H1 (cell line): Measurements from ENCODE around the gene CACNA1D. TPM values are rescaled to one million over a fixed set of nuclear protein-coding genes. Genes with fewer than 3 reads are reported as not detected.

Source experiments
- CTCF ChIA-PET: fragments of 300-600 bp; sonication (Branson Sonifier 250); formaldehyde crosslinking; loops from one replicate; lab custom pipeline; 2021; ENCODE audit not compliant: partially characterized antibody; lab: Charles Lee
- POLR2A ChIA-PET: fragments of 300-600 bp; sonication (Branson Sonifier 250); formaldehyde crosslinking; loops from one replicate; lab custom pipeline; 2021; ENCODE audit warnings: inconsistent platforms; ENCODE audit not compliant: partially characterized antibody; lab: Charles Lee
- DNase-seq, 2 experiments: peaks; one replicate each; pipeline versions ENCODE4 v3.0.0 to v3.0.0-alpha.2; 2010 to 2022; ENCODE audit warnings: low spot score in 2 of 2, low read depth in 1 of 2, mixed read lengths in 1 of 2
- FAIRE-seq: peaks from 2 replicates; lab custom pipeline; 2011; peaks lifted over from hg19 to GRCh38; lab: Jason Lieb, UNC
- H2AFZ ChIP-seq: 2 replicates; pipeline ENCODE4 v1.8.1; 2012; ENCODE audit warnings: low read length, inconsistent platforms
- H2AK5ac ChIP-seq: 2 replicates; pipeline ENCODE4 v1.6.1; 2013; ENCODE audit warnings: low read depth, low read length
- H2BK120ac ChIP-seq: replicated peaks from 2 replicates; pipeline ENCODE3; 2013; ENCODE audit warnings: low read depth, low read length, inconsistent platforms
- H2BK12ac ChIP-seq: 2 replicates; pipeline ENCODE4 v1.6.1; 2013; ENCODE audit warnings: low read depth, low read length
- H2BK15ac ChIP-seq: 2 replicates; pipeline ENCODE4 v1.6.1; 2013; ENCODE audit warnings: low read length
- H2BK20ac ChIP-seq: 2 replicates; pipeline ENCODE4 v1.6.1; 2013; ENCODE audit warnings: low read length
- H2BK5ac ChIP-seq: 2 replicates; pipeline ENCODE4 v1.6.1; 2013; ENCODE audit warnings: low read depth, low read length
- H3K14ac ChIP-seq: 2 replicates; pipeline ENCODE4 v1.6.1; 2013; ENCODE audit warnings: inconsistent platforms; ENCODE audit not compliant: insufficient read length
- H3K18ac ChIP-seq: 2 replicates; pipeline ENCODE4 v1.6.1; 2013; ENCODE audit warnings: low read length; ENCODE audit errors: extremely low read depth
- H3K23ac ChIP-seq: 2 replicates; pipeline ENCODE4 v1.6.1; 2013; ENCODE audit warnings: inconsistent platforms; ENCODE audit not compliant: insufficient read length
- H3K23me2 ChIP-seq: 2 replicates; pipeline ENCODE4 v1.6.1; 2013; ENCODE audit warnings: low read depth, low read length
- H3K27ac ChIP-seq: 2 replicates; pipeline ENCODE4 v1.6.1; 2011; ENCODE audit warnings: low read depth, low read length, inconsistent platforms
- H3K27me3 ChIP-seq, 4 experiments: replicated peaks in 1 of 4; 1 replicate in 1 of 4; 2 replicates in 3 of 4; pipeline versions ENCODE4 v1.6.1 to v1.8.1; 2011 to 2013; ENCODE audit warnings: low read length in 3 of 4, mild to moderate bottlenecking in 3 of 4, inconsistent platforms in 2 of 4, mixed read lengths in 2 of 4, moderate library complexity in 1 of 4; ENCODE audit not compliant: control insufficient read depth in 3 of 4, insufficient read depth in 3 of 4; ENCODE audit errors: extremely low read depth in 1 of 4
- H3K36me3 ChIP-seq, 4 experiments: 2 replicates each; pipeline versions ENCODE4 v1.6.1 to v1.8.1; 2011 to 2013; ENCODE audit warnings: mild to moderate bottlenecking in 4 of 4, low read length in 3 of 4, moderate library complexity in 2 of 4, control low read depth in 1 of 4, inconsistent platforms in 1 of 4; ENCODE audit not compliant: insufficient read depth in 4 of 4, control insufficient read depth in 2 of 4
- H3K4ac ChIP-seq: replicated peaks from 2 replicates; pipeline ENCODE3; 2013; ENCODE audit warnings: low read length, low read depth, mixed read lengths, inconsistent platforms; ENCODE audit not compliant: insufficient read length
- H3K4me1 ChIP-seq, 4 experiments: replicated peaks in 1 of 4; 1 replicate in 1 of 4; 2 replicates in 3 of 4; pipeline versions ENCODE4 v1.6.1 to v1.8.1; 2011 to 2013; ENCODE audit warnings: low read length in 3 of 4, inconsistent platforms in 2 of 4, mixed read lengths in 1 of 4; ENCODE audit not compliant: insufficient read depth in 4 of 4, control insufficient read depth in 3 of 4
- H3K4me2 ChIP-seq, 2 experiments: 2 replicates each; pipeline versions ENCODE4 v1.6.1 to v1.8.1; 2011 to 2013; ENCODE audit warnings: low read depth in 2 of 2, low read length in 2 of 2, control low read depth in 1 of 2, inconsistent platforms in 1 of 2, mild to moderate bottlenecking in 1 of 2; ENCODE audit not compliant: insufficient read depth in 1 of 2
- H3K4me3 ChIP-seq, 4 experiments: fragments of 200-600, 300-600 bp in 1 of 4; sonication (generic), shearing (Covaris generic), sonication (Bioruptor Twin) in 1 of 4; 2 replicates each; pipeline versions ENCODE4 v1.5.1 to v1.8.1; 2011 to 2016; ENCODE audit warnings: low read length in 4 of 4, low read depth in 3 of 4, control low read depth in 2 of 4, inconsistent platforms in 2 of 4, mild to moderate bottlenecking in 2 of 4, mixed read lengths in 1 of 4, moderate library complexity in 1 of 4; ENCODE audit not compliant: insufficient read depth in 2 of 4; ENCODE audit errors: extremely low read depth in 1 of 4
- H3K56ac ChIP-seq: replicated peaks from 2 replicates; pipeline ENCODE3; 2013; ENCODE audit warnings: low read depth, mild to moderate bottlenecking, mixed read lengths, low read length, inconsistent platforms; ENCODE audit not compliant: insufficient read length
- H3K79me1 ChIP-seq: 2 replicates; pipeline ENCODE4 v1.6.1; 2013; ENCODE audit warnings: low read depth, low read length, control low read depth
- H3K79me2 ChIP-seq, 2 experiments: 2 replicates each; pipeline versions ENCODE4 v1.6.1 to v1.8.1; 2012 to 2013; ENCODE audit warnings: low read length in 2 of 2, mild to moderate bottlenecking in 2 of 2, inconsistent platforms in 1 of 2; ENCODE audit not compliant: insufficient read depth in 2 of 2, control insufficient read depth in 1 of 2
- H3K9ac ChIP-seq, 4 experiments: replicated peaks in 1 of 4; 1 replicate in 1 of 4; 2 replicates in 3 of 4; pipeline versions ENCODE4 v1.6.1 to v1.8.1; 2011 to 2013; ENCODE audit warnings: low read depth in 3 of 4, low read length in 3 of 4, control low read depth in 2 of 4, mild to moderate bottlenecking in 2 of 4, moderate library complexity in 2 of 4, inconsistent platforms in 1 of 4; ENCODE audit errors: extremely low read depth in 1 of 4
- H3K9me3 ChIP-seq, 2 experiments: 2 replicates each; pipeline versions ENCODE4 v1.6.1 to v1.8.1; 2012 to 2013; ENCODE audit warnings: mild to moderate bottlenecking in 2 of 2, moderate library complexity in 2 of 2, control low read depth in 1 of 2, inconsistent platforms in 1 of 2, low read depth in 1 of 2, low read length in 1 of 2, mixed read lengths in 1 of 2; ENCODE audit not compliant: insufficient read depth in 2 of 2
- H4K20me1 ChIP-seq, 2 experiments: replicated peaks in 1 of 2; 2 replicates each; pipeline versions ENCODE3 to v1.8.1; 2011 to 2013; ENCODE audit warnings: inconsistent platforms in 2 of 2, low read length in 2 of 2, mild to moderate bottlenecking in 1 of 2; ENCODE audit not compliant: insufficient read depth in 2 of 2, control insufficient read depth in 1 of 2
- H4K5ac ChIP-seq: 2 replicates; pipeline ENCODE4 v1.6.1; 2013; ENCODE audit warnings: low read length, low read depth, mixed read lengths, inconsistent platforms; ENCODE audit not compliant: insufficient read length
- H4K8ac ChIP-seq: 2 replicates; pipeline ENCODE4 v1.8.0; 2013; ENCODE audit warnings: mild to moderate bottlenecking, moderate library complexity, low read length, inconsistent platforms; ENCODE audit not compliant: insufficient read depth; ENCODE audit errors: extremely low read depth
- H4K91ac ChIP-seq: replicated peaks from 2 replicates; pipeline ENCODE3; 2013; ENCODE audit warnings: low read length, mixed read lengths, inconsistent platforms; ENCODE audit not compliant: insufficient read length
- CBX5 ChIP-seq: fragments of 300-800, 300-1000 bp; sonication (generic); IDR thresholded peaks from 2 replicates; pipeline ENCODE4 v1.7.1; 2016; ENCODE audit warnings: antibody characterized with exemption, low read length, low read depth
- FOSL1 ChIP-seq: IDR thresholded peaks from 2 replicates; pipeline ENCODE4 v1.6.1; 2011; ENCODE audit warnings: mild to moderate bottlenecking, low read depth, low read length, moderate library complexity; ENCODE audit not compliant: insufficient read depth
- GABPA ChIP-seq: IDR thresholded peaks from 2 replicates; pipeline ENCODE4 v1.6.1; 2011; ENCODE audit warnings: mild to moderate bottlenecking, low read length, moderate library complexity, borderline replicate concordance; ENCODE audit not compliant: insufficient read depth
- HDAC2 ChIP-seq, 2 experiments: fragments of 300-600 bp in 1 of 2; sonication (generic) in 1 of 2; IDR thresholded peaks; 2 replicates each; pipeline ENCODE4 v1.6.1; 2011 to 2012; ENCODE audit warnings: low read depth in 2 of 2, low read length in 2 of 2, mild to moderate bottlenecking in 2 of 2, moderate library complexity in 2 of 2, borderline replicate concordance in 1 of 2, inconsistent platforms in 1 of 2
- JUN ChIP-seq: IDR thresholded peaks from 2 replicates; pipeline ENCODE4 v1.6.1; 2011; ENCODE audit warnings: low read depth, mild to moderate bottlenecking, improper control_type of control experiment, low read length
- PHF8 ChIP-seq: fragments of 200-600 bp; sonication (generic); conservative IDR thresholded peaks from 2 replicates; pipeline ENCODE4 v1.7.1; 2012; ENCODE audit warnings: low read depth, mild to moderate bottlenecking, inconsistent platforms, low read length, moderate library complexity
- POLR2A ChIP-seq, 2 experiments: IDR thresholded peaks; 1 replicate in 1 of 2; 2 replicates in 1 of 2; pipeline ENCODE4 v1.6.1; 2011; ENCODE audit warnings: low read depth in 2 of 2, low read length in 2 of 2, mild to moderate bottlenecking in 2 of 2; ENCODE audit errors: control extremely low read depth in 1 of 2
- POLR2AphosphoS5 ChIP-seq: IDR thresholded peaks from 2 replicates; pipeline ENCODE4 v1.6.1; 2011; ENCODE audit warnings: low read depth, low read length
- RXRA ChIP-seq: IDR thresholded peaks from 2 replicates; pipeline ENCODE4 v1.6.1; 2011; ENCODE audit warnings: low read depth, mild to moderate bottlenecking, low read length, moderate library complexity; ENCODE audit not compliant: insufficient read depth
- SP4 ChIP-seq: IDR thresholded peaks from 2 replicates; pipeline ENCODE4 v1.6.1; 2012; ENCODE audit warnings: low read length, inconsistent platforms
- SRF ChIP-seq: IDR thresholded peaks from 2 replicates; pipeline ENCODE4 v1.6.1; 2011; ENCODE audit warnings: mild to moderate bottlenecking, low read depth, low read length, moderate library complexity
- TCF12 ChIP-seq: IDR thresholded peaks from 2 replicates; pipeline ENCODE4 v1.6.1; 2011; ENCODE audit warnings: low read depth, mild to moderate bottlenecking, low read length
- YY1 ChIP-seq: IDR thresholded peaks from 2 replicates; pipeline ENCODE4 v1.6.1; 2011; ENCODE audit warnings: low read depth, mild to moderate bottlenecking, low read length
- WGBS, 2 experiments: shearing (Covaris generic) in 1 of 2; methylation state at CpG; one replicate each; pipeline versions ENCODE4 v1.1.6 to v1.1.7; 2013 to 2015; ENCODE audit warnings: low lambda C conversion rate in 2 of 2, mixed read lengths in 2 of 2, inconsistent platforms in 1 of 2, low coverage in 1 of 2, missing lambda C conversion rate in 1 of 2; ENCODE audit not compliant: insufficient replicate concordance in 2 of 2, insufficient coverage in 1 of 2, insufficient read length in 1 of 2; ENCODE audit errors: extremely low coverage in 1 of 2, missing lambda C conversion rate in 1 of 2; 5-methylcytosine and 5-hydroxymethylcytosine counted together
- polyA plus RNA-seq, 7 experiments: library from polyadenylated mRNA; depleted of rRNA in 3 of 7; stranded (reverse) in 5 of 7; unstranded in 2 of 7; fragments of >200 nt in 5 of 7; fragments of 200-250 nt in 2 of 7; gene quantifications; 1 replicate in 5 of 7; 2 replicates in 1 of 7; 4 replicates in 1 of 7; pipeline versions ENCODE4 v1.2.1 to v1.2.3, GENCODE V29; 2011 to 2013; ENCODE audit warnings: missing spikeins in 2 of 7, mixed read lengths in 2 of 7
- total RNA-seq: library from RNA; stranded (reverse); fragmentation: NEBNext Ultra II Directional; extraction: Animal tissue kit (Norgen Biotek cat#: 25700); gene quantifications from 2 replicates; pipeline ENCODE4 v1.2.1, GENCODE V29; 2021
- TF ChIP-seq, protein P1 (sequence below): IDR thresholded peaks from 2 replicates; pipeline ENCODE4 v1.6.1; 2012; ENCODE audit warnings: inconsistent platforms

CACNA1D gene
- total and polyA plus RNA-seq, 2 of the 8 experiments (the other 6 are each of a cell fraction or from before 2014, with no cell fraction given): 2.0 to 2.9 TPM

DNA sequence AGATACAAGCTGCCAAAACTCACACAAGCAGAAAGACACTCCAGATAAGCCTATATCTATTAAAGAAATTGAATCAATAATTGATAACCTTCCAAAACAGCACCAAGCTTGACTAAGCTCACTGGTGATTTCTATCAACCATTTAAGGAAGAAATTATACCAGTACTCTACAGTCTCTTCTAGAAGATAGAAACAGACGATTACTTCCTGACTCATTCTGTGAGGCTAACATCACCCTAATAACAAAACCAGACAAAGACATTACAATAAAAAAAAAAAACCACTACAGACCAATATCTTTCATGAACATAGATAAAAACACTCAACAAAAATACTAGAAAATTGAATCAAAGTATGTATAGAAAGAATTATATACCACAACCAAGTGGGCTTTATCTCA, 331.6 kb downstream of the CACNA1D start:
- Histone ChIP-seq H3K9me3 (no peaks in the 10 kb centered on the region), H4K8ac (no peak overlapping the region), H3K23ac (no peak overlapping the region), H4K91ac (no peak overlapping the region), H2BK5ac (no peak overlapping the region), H3K23me2 (no peaks in the 10 kb centered on the region; the same call in 1 of the 2 replicates), H3K4ac (no peak overlapping the region), H3K27ac (no peak overlapping the region), H3K56ac (no peak overlapping the region), H3K79me2 (no peaks in the 10 kb centered on the region), H2AK5ac (no peak overlapping the region), H2AFZ (no peak overlapping the region), H4K5ac (no peak overlapping the region), H3K18ac (no peak overlapping the region), H3K14ac (no peak overlapping the region), H4K20me1 (peaks cover 3% of the 10 kb centered on the region in 2 experiments), H3K27me3 (no peaks in the 10 kb centered on the region), H3K4me1 (peaks cover 0 to 3% (median 1%) of the 10 kb centered on the region in 4 experiments; a peak in 1 of 7 replicates), H2BK120ac (no peak overlapping the region), H3K4me2 (no peak overlapping the region), H3K9ac (no peak overlapping the region), H2BK12ac (no peak overlapping the region), H3K4me3 (no peak overlapping the region), H3K36me3 (peaks cover 0 to 10% (median 0%) of the 10 kb centered on the region in 4 experiments; a peak in 2 of 8 replicates), H2BK20ac (no peak overlapping the region), H3K79me1 (no peaks in the 10 kb centered on the region), H2BK15ac (no peak overlapping the region)
- 80% methylated on average over 1 of the region's 1 CpG; no CpG with 5 or more reads in 1 of the 2 experiments for WGBS, 2 experiments
- no peak for DNase-seq
- FAIRE-seq: no peak
- POLR2A ChIA-PET: interaction anchor here (1.2 kb wide), 1 partner anchor 17 kb away, joined by 3 read pairs; no protein-coding TSS in a partner anchor
- CTCF ChIA-PET: interaction anchor here (0.7 to 0.9 kb wide), 2 partner anchors 13 to 33 kb away, joined by 3 to 4 read pairs; no protein-coding TSS in a partner anchor
- TF ChIP-seq CBX5: no peak
- no peak for TF ChIP-seq YY1
- TF ChIP-seq RXRA: no peak
- TF ChIP-seq POLR2A (IDR thresholded peaks at IDR 0.05; ENCODE audit: control extremely low read depth in 1 of 2, low read depth in 2 of 2, low read length in 2 of 2): no peak
- TF ChIP-seq FOSL1: no peak
- TF ChIP-seq, protein P1, sequence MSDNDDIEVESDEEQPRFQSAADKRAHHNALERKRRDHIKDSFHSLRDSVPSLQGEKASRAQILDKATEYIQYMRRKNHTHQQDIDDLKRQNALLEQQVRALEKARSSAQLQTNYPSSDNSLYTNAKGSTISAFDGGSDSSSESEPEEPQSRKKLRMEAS: no peak
- no peak for TF ChIP-seq GABPA
- no peak for TF ChIP-seq HDAC2 (IDR thresholded peaks at IDR 0.05; ENCODE audit: borderline replicate concordance in 1 of 2, low read depth in 2 of 2, low read length in 2 of 2)
- no peak for TF ChIP-seq POLR2AphosphoS5
- no peak for TF ChIP-seq JUN
- no peak for TF ChIP-seq SP4
- no peak for TF ChIP-seq SRF
- no peak for TF ChIP-seq TCF12
- TF ChIP-seq PHF8: no peak
